ENCODE data around the gene SARM1.
"Not testable (repeated sequence)": the region's sequence is repeated elsewhere in the genome, so short reads cannot be mapped to it uniquely, and the experiment has no call there.

The SARM1 gene

GRCh38 chr17:28333083-28333746 lies 38.3 kb upstream of the SARM1 start:
- H3K4me3 ChIP-seq (ENCODE audit: insufficient read depth, low read depth, low read length, poor library complexity, severe bottlenecking) = no peak overlapping the region

GRCh38 chr17:28334171-28334570 lies 37.3 kb upstream of the SARM1 start:
- Histone ChIP-seq H3K27ac (ENCODE audit: insufficient read depth, low read length, poor library complexity, severe bottlenecking) (no peak overlapping the region), H3K27me3 (replicated peaks; ENCODE audit: control insufficient read depth, insufficient read depth, low read length, poor library complexity, severe bottlenecking) (no peaks in the 10 kb centered on the region), H3K4me3 (ENCODE audit: insufficient read depth, low read depth, low read length, poor library complexity, severe bottlenecking) (no peak overlapping the region), H3K36me3 (ENCODE audit: control insufficient read depth, insufficient read depth, low read length) (peaks cover 12% of the 10 kb centered on the region), H3K4me1 (ENCODE audit: control insufficient read depth, insufficient read depth, low read length, poor library complexity, severe bottlenecking) (peaks cover 18% of the 10 kb centered on the region), H3K9me3 (ENCODE audit: control insufficient read depth, low read length) (no peaks in the 10 kb centered on the region)
- DNase-seq = no peak

More at GRCh38 chr17:28333083-28333746, 38.3 kb upstream of the SARM1 start:
- no peak for DNase-seq
- H3K27me3 ChIP-seq (replicated peaks; ENCODE audit: control insufficient read depth, insufficient read depth, low read length, poor library complexity, severe bottlenecking) = no peaks in the 10 kb centered on the region
- H3K9me3 ChIP-seq (ENCODE audit: control insufficient read depth, low read length) = no peaks in the 10 kb centered on the region
- no peak overlapping the region for H3K27ac ChIP-seq (ENCODE audit: insufficient read depth, low read length, poor library complexity, severe bottlenecking)
- H3K36me3 ChIP-seq (ENCODE audit: control insufficient read depth, insufficient read depth, low read length) = peaks cover 21% of the 10 kb centered on the region
- H3K4me1 ChIP-seq (ENCODE audit: control insufficient read depth, insufficient read depth, low read length, poor library complexity, severe bottlenecking) = peaks cover 18% of the 10 kb centered on the region

- no peak for DNase-seq
- peaks cover 18% of the 10 kb centered on the region for H3K4me1 ChIP-seq (ENCODE audit: control insufficient read depth, insufficient read depth, low read length, poor library complexity, severe bottlenecking)
- H3K27me3 ChIP-seq (replicated peaks; ENCODE audit: control insufficient read depth, insufficient read depth, low read length, poor library complexity, severe bottlenecking) = no peaks in the 10 kb centered on the region
- H3K9me3 ChIP-seq (ENCODE audit: control insufficient read depth, low read length) = no peaks in the 10 kb centered on the region
- peaks cover 9% of the 10 kb centered on the region for H3K36me3 ChIP-seq (ENCODE audit: control insufficient read depth, insufficient read depth, low read length)
- peak overlapping the region; percentile 87 for H3K27ac ChIP-seq (ENCODE audit: insufficient read depth, low read length, poor library complexity, severe bottlenecking)
- peak overlapping the region; percentile 85 for H3K4me3 ChIP-seq (ENCODE audit: insufficient read depth, low read depth, low read length, poor library complexity, severe bottlenecking)
These were observed 36.8 kb upstream of the SARM1 start for GRCh38 chr17:28334666-28335200.

- Histone ChIP-seq H3K27me3 (replicated peaks; ENCODE audit: control insufficient read depth, insufficient read depth, low read length, poor library complexity, severe bottlenecking) (no peaks in the 10 kb centered on the region), H3K4me3 (ENCODE audit: insufficient read depth, low read depth, low read length, poor library complexity, severe bottlenecking) (peak within 1 kb of the TSS; percentile 85), H3K36me3 (ENCODE audit: control insufficient read depth, insufficient read depth, low read length) (peaks cover 13% of the 10 kb centered on the region), H3K4me1 (ENCODE audit: control insufficient read depth, insufficient read depth, low read length, poor library complexity, severe bottlenecking) (peaks cover 18% of the 10 kb centered on the region), H3K27ac (ENCODE audit: insufficient read depth, low read length, poor library complexity, severe bottlenecking) (peak within 1 kb of the TSS; percentile 87), H3K9me3 (ENCODE audit: control insufficient read depth, low read length) (no peaks in the 10 kb centered on the region)
- DNase-seq = peak; percentile 94 to 98 (median 98)
These were observed 36.1 kb upstream of the SARM1 start, which contains the start of the genes IFT20 and TNFAIP1 for GRCh38 chr17:28335201-28335958. Gene IFT20, minus strand, starts transcription at chr17:28335472. Its CDS starts 3,487 bp downstream, at chr17:28331985. Gene TNFAIP1, plus strand, starts transcription at chr17:28335761. Its CDS starts 3,761 bp downstream, at chr17:28339522.

- no peaks in the 10 kb centered on the region for H3K9me3 ChIP-seq (ENCODE audit: control insufficient read depth, low read length)
- H3K4me3 ChIP-seq (ENCODE audit: insufficient read depth, low read depth, low read length, poor library complexity, severe bottlenecking) = peak overlapping the region; percentile 85
- DNase-seq = no peak
- H3K27me3 ChIP-seq (replicated peaks; ENCODE audit: control insufficient read depth, insufficient read depth, low read length, poor library complexity, severe bottlenecking) = no peaks in the 10 kb centered on the region
- H3K36me3 ChIP-seq (ENCODE audit: control insufficient read depth, insufficient read depth, low read length) = peaks cover 17% of the 10 kb centered on the region
- H3K4me1 ChIP-seq (ENCODE audit: control insufficient read depth, insufficient read depth, low read length, poor library complexity, severe bottlenecking) = peaks cover 18% of the 10 kb centered on the region
- H3K27ac ChIP-seq (ENCODE audit: insufficient read depth, low read length, poor library complexity, severe bottlenecking) = peak overlapping the region; percentile 80
These were observed 35.3 kb upstream of the SARM1 start for GRCh38 chr17:28335959-28336871.

- Histone ChIP-seq H3K4me3 (ENCODE audit: insufficient read depth, low read depth, low read length, poor library complexity, severe bottlenecking) (no peak overlapping the region), H3K4me1 (ENCODE audit: control insufficient read depth, insufficient read depth, low read length, poor library complexity, severe bottlenecking) (peaks cover 18% of the 10 kb centered on the region), H3K27me3 (replicated peaks; ENCODE audit: control insufficient read depth, insufficient read depth, low read length, poor library complexity, severe bottlenecking) (no peaks in the 10 kb centered on the region), H3K9me3 (ENCODE audit: control insufficient read depth, low read length) (no peaks in the 10 kb centered on the region), H3K36me3 (ENCODE audit: control insufficient read depth, insufficient read depth, low read length) (peaks cover 30% of the 10 kb centered on the region), H3K27ac (ENCODE audit: insufficient read depth, low read length, poor library complexity, severe bottlenecking) (no peak overlapping the region)
- DNase-seq = no peak
These were observed 33.3 kb upstream of the SARM1 start for GRCh38 chr17:28338056-28338768.

GRCh38 chr17:28338769-28339212 lies 32.7 kb upstream of the SARM1 start:
- H3K27ac ChIP-seq (ENCODE audit: insufficient read depth, low read length, poor library complexity, severe bottlenecking); H3K9me3 ChIP-seq (ENCODE audit: control insufficient read depth, low read length); H3K4me3 ChIP-seq (ENCODE audit: insufficient read depth, low read depth, low read length, poor library complexity, severe bottlenecking); H3K27me3 ChIP-seq (replicated peaks; ENCODE audit: control insufficient read depth, insufficient read depth, low read length, poor library complexity, severe bottlenecking); DNase-seq: not testable (repeated sequence)
- peaks cover 31% of the 10 kb centered on the region for H3K36me3 ChIP-seq (ENCODE audit: control insufficient read depth, insufficient read depth, low read length)
- H3K4me1 ChIP-seq (ENCODE audit: control insufficient read depth, insufficient read depth, low read length, poor library complexity, severe bottlenecking) = peaks cover 18% of the 10 kb centered on the region

- Histone ChIP-seq H3K36me3 (ENCODE audit: control insufficient read depth, insufficient read depth, low read length) (peaks cover 35% of the 10 kb centered on the region), H3K27ac (ENCODE audit: insufficient read depth, low read length, poor library complexity, severe bottlenecking) (no peak overlapping the region), H3K4me3 (ENCODE audit: insufficient read depth, low read depth, low read length, poor library complexity, severe bottlenecking) (no peak overlapping the region), H3K27me3 (replicated peaks; ENCODE audit: control insufficient read depth, insufficient read depth, low read length, poor library complexity, severe bottlenecking) (no peaks in the 10 kb centered on the region), H3K4me1 (ENCODE audit: control insufficient read depth, insufficient read depth, low read length, poor library complexity, severe bottlenecking) (peaks cover 18% of the 10 kb centered on the region), H3K9me3 (ENCODE audit: control insufficient read depth, low read length) (no peaks in the 10 kb centered on the region)
- no peak for DNase-seq
These were observed 32.1 kb upstream of the SARM1 start for GRCh38 chr17:28339431-28339830.

- H3K4me3 ChIP-seq (ENCODE audit: insufficient read depth, low read depth, low read length, poor library complexity, severe bottlenecking) = no peak overlapping the region
- no peaks in the 10 kb centered on the region for H3K27me3 ChIP-seq (replicated peaks; ENCODE audit: control insufficient read depth, insufficient read depth, low read length, poor library complexity, severe bottlenecking)
- H3K27ac ChIP-seq (ENCODE audit: insufficient read depth, low read length, poor library complexity, severe bottlenecking) = no peak overlapping the region
- no peak for DNase-seq
- H3K36me3 ChIP-seq (ENCODE audit: control insufficient read depth, insufficient read depth, low read length) = peaks cover 43% of the 10 kb centered on the region
- peaks cover 11% of the 10 kb centered on the region for H3K4me1 ChIP-seq (ENCODE audit: control insufficient read depth, insufficient read depth, low read length, poor library complexity, severe bottlenecking)
- H3K9me3 ChIP-seq (ENCODE audit: control insufficient read depth, low read length) = no peaks in the 10 kb centered on the region
These were observed 31.1 kb upstream of the SARM1 start for GRCh38 chr17:28340374-28340773.

Data from effector memory CD4-positive, alpha-beta T cell (primary cell).